ENCODE results near the gene MYO1A. TPM values are rescaled to one million over a fixed set of nuclear protein-coding genes. Genes with fewer than 3 reads are reported as not detected.
"Not testable (repeated sequence)": the region's sequence is repeated elsewhere in the genome, so short reads cannot be mapped to it uniquely, and the experiment has no call there.

MYO1A gene
- total RNA-seq, 2 experiments from 2014 or later: 1.4 to 2.9 TPM

DNA sequence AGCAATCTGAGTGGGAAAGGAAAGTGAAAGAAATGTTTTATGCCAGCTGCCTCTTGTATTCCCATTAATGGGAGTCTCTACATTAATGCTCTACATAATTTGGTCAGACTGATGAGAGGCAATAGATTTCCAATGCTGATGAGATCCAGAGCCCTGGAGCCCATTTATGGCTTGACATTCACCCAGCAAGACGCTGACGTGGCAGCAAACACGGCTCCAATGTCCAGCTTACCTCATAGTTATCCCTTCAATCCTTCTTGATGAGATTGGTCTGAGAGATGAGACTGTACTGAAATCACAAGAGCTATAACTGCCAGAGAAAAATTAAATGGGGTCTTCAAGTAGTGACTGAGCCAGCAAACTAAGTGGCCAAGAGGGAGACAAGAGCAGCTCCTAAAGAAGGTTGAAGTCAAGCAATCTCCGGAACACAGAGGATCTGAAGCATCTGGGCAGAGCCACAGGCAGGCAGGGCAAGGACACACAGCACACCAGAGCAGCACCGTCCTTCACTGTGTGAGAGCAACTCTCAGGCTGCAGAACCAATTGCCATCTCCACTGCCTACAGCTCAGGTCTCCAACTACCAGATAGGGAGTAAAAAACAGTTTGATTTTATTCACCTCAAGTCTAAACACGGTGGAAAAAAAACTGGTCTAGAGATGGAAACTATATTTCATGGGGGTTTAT, 7.3 kb upstream of the MYO1A start:
- Mint-ChIP-seq H3K27ac (no peak overlapping the region), H3K36me3 (ENCODE audit: low read depth) (peaks cover 71% of the 10 kb centered on the region)
- CTCF ChIA-PET: interaction anchor here (1.3 to 2.4 kb wide), 4 partner anchors 9 to 55 kb away, joined by 3 to 6 read pairs (median 4); no protein-coding TSS in a partner anchor

DNA sequence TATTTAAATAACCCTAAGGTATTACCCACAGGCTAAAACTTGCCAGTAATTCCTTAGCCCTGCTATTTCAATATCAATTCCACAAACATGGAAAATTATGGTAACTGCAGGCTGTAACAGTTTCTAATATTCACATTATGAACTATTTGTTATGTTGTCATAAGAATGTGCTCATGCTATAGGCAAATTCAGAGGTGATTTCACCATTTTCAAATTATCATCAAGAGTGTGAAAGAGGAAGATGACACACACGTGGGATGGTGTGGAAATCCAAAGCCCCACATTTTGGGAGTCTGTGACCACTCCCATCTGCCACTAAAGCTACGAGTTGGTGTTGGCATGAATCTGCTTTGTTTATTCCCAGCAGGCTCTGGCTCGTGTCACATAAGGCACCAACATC, 5.9 kb upstream of the MYO1A start:
- no peak overlapping the region for H3K27ac Mint-ChIP-seq
- ChIA-PET POLR2A (no interaction called here), CTCF (interaction anchor here (0.6 kb wide), 1 partner anchor 382 kb away, joined by 3 read pairs; no protein-coding TSS in a partner anchor)
- no peak overlapping the region for H3K4me3 Mint-ChIP-seq
- H3K27me3 Mint-ChIP-seq: no peaks in the 10 kb centered on the region
- no peaks in the 10 kb centered on the region for H3K9me3 Mint-ChIP-seq
- no peak for DNase-seq
- H3K4me1 Mint-ChIP-seq: peaks cover 10% of the 10 kb centered on the region
- peaks cover 65% of the 10 kb centered on the region for H3K36me3 Mint-ChIP-seq (ENCODE audit: low read depth)

More for the DNA sequence above, 7.3 kb upstream of the MYO1A start:
- no peak for DNase-seq
- POLR2A ChIA-PET: no interaction called here
- Mint-ChIP-seq H3K4me3 (no peak overlapping the region), H3K9me3 (no peaks in the 10 kb centered on the region), H3K27me3 (no peaks in the 10 kb centered on the region), H3K4me1 (peaks cover 12% of the 10 kb centered on the region)

DNA sequence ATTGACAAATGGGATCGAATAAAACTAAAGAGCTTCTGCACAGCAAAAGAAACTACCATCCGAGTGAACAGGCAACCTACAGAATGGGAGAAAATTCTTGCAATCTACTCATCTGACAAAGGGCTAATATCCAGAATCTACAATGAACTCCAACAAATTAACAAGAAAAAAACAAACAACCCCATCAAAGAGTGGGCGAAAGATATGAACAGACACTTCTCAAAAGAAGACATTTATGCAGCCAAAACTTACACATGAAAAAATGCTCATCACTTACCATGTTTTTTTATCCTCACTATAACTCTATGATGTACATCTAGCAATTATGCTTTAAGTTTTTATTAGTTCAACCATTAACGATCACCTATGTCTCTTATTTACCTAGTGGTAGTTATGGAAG, 4.0 kb upstream of the MYO1A start:
- H3K27ac Mint-ChIP-seq, CTCF ChIA-PET, H3K4me1 Mint-ChIP-seq, H3K27me3 Mint-ChIP-seq, DNase-seq, POLR2A ChIA-PET, H3K9me3 Mint-ChIP-seq, H3K4me3 Mint-ChIP-seq: not testable (repeated sequence)
- peaks cover 50% of the 10 kb centered on the region for H3K36me3 Mint-ChIP-seq (ENCODE audit: low read depth)

DNA sequence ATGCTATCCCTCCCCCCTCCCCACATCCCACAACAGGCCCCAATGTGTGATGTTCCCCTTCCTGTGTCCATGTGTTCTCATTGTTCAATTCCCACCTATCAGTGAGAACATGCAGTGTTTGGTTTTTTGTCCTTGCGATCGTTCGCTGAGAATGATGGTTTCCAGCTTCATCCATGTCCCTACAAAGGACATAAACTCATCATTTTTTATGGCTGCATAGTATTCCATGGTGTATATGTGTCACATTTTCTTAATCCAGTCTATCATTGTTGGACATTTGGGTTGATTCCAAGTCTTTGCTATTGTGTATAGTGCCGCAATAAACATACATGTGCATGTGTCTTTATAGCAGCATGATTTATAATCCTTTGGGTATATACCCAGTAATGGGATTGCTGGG, 3.2 kb upstream of the MYO1A start:
- POLR2A ChIA-PET, H3K27me3 Mint-ChIP-seq, H3K4me3 Mint-ChIP-seq, H3K27ac Mint-ChIP-seq, H3K9me3 Mint-ChIP-seq, DNase-seq: not testable (repeated sequence)
- peaks cover 13% of the 10 kb centered on the region for H3K4me1 Mint-ChIP-seq
- CTCF ChIA-PET: interaction anchor here (1.5 to 1.8 kb wide), 2 partner anchors 9 to 36 kb away, joined by 5 read pairs; partner anchors contain the start of gene TAC3
- H3K36me3 Mint-ChIP-seq (ENCODE audit: low read depth): peaks cover 42% of the 10 kb centered on the region

DNA sequence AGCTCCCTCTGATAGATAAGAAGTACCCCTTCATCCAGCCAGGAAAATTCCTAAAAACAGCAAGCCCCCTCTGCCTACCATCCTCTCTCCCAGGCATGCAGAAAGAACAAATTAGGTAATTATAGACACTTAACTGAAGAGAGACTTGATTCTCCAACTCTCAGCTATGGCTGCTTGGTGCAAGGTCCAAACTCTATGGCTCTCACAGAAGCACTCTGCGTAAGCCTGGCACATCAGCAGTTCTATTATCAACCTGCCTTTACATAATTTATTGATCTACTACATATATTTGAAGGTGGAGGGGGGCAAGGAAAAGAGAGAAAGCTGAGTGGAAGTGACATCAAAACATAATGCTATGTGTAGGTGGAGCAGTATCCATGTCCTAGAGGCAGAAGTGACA, 1.1 kb upstream of the MYO1A start:
- ChIA-PET POLR2A (no interaction called here), CTCF (interaction anchor here (0.9 to 2.3 kb wide), 7 partner anchors 9 to 61 kb away, joined by 3 to 5 read pairs (median 4); no protein-coding TSS in a partner anchor)
- no peaks in the 10 kb centered on the region for H3K9me3 Mint-ChIP-seq
- DNase-seq: no peak
- no peaks in the 10 kb centered on the region for H3K27me3 Mint-ChIP-seq
- H3K4me3 Mint-ChIP-seq: no peak overlapping the region
- H3K4me1 Mint-ChIP-seq: peaks cover 34% of the 10 kb centered on the region
- peaks cover 27% of the 10 kb centered on the region for H3K36me3 Mint-ChIP-seq (ENCODE audit: low read depth)
- H3K27ac Mint-ChIP-seq: no peak overlapping the region

DNA sequence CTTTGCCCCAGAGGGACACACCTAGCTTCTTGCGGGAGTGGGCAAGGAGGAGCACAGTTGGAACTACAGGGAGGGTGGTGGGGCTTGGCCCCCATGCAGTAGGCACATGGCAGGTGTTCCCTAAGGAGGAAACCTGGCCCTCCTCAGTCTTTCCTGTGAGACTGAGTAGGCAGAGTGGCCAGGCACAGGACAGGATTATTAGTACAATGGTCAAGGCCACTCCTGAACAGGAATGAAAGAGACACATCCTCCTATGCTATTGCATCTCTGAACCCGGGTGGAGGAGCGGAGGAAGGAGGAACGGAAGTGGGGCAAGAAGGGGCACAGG, 846 bp downstream of the MYO1A start:
- Mint-ChIP-seq H3K36me3 (ENCODE audit: low read depth) (peaks cover 16% of the 10 kb centered on the region), H3K4me3 (no peak overlapping the region), H3K27me3 (no peaks in the 10 kb centered on the region), H3K4me1 (peaks cover 43% of the 10 kb centered on the region), H3K27ac (no peak overlapping the region), H3K9me3 (no peaks in the 10 kb centered on the region)
- no peak for DNase-seq
- ChIA-PET CTCF (interaction anchor here (1.1 to 4.1 kb wide), 5 partner anchors 11 to 124 kb away, joined by 3 to 31 read pairs (median 10); no protein-coding TSS in a partner anchor), POLR2A (no interaction called here)

DNA sequence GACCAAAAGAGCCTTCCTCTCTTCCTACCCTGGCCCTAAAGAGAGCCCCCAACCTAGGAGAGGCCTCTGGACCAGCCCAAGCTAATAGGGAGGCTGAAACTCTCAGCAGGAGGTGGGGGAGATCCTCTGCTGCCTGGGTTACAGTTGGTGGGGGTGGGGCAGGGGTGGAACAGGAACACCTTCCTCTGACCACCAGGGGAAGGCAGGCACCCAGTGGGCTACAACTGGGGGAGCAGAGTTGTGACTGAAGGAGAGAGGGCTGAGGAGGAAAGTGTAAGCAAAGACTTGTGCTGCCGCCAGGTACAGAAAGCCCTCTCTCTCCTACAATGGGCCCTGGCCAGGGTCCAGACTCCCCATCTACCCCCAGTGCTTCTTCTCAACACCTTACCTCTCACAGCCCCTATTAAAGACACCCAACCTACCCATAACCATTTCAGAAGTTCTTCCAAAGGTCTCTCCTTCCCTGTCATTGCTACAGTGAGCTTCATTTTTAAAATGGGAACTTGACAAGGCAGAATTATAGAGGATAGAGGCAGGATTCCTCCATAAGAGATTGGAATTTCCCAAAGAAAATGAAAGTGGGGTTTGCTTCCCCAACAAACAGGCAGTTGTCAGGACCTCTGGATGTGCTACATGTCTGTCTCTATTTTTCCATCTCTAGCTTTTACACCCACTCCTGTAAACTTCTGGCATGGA, 1.4 kb downstream of the MYO1A start:
- Mint-ChIP-seq H3K4me1 (peaks cover 39% of the 10 kb centered on the region), H3K4me3 (no peak overlapping the region), H3K27ac (peak overlapping the region; percentile 12), H3K36me3 (ENCODE audit: low read depth) (peaks cover 11% of the 10 kb centered on the region), H3K27me3 (no peaks in the 10 kb centered on the region), H3K9me3 (no peaks in the 10 kb centered on the region)
- CTCF ChIA-PET: interaction anchor here (0.6 to 4.1 kb wide), 14 partner anchors 9 to 125 kb away, joined by 3 to 31 read pairs (median 4); no protein-coding TSS in a partner anchor
- no peak for DNase-seq
- POLR2A ChIA-PET: interaction anchor here (0.8 kb wide), 1 partner anchor 33 kb away, joined by 3 read pairs; no protein-coding TSS in a partner anchor

DNA sequence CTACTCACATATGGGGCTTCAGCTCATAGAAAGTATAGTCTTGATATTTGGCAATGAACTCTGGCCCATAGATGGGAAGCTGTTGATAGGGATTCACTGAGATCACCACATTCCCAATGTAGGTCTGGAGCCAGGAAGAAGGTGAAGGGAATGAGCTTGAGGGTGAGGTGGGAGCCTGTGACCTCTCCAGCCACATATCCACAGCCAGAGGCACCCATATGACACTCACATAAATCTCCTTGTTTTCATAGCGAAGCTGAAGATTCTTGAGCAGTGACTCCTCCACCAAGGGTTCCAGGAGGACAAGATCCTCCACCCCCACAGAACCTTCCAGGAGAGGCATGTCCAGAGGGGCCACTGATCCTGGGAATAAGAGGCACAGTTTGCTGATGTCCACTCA, 1.9 kb downstream of the MYO1A start:
- CTCF ChIA-PET: interaction anchor here (0.6 to 4.1 kb wide), 16 partner anchors 10 to 126 kb away, joined by 3 to 31 read pairs (median 4); no protein-coding TSS in a partner anchor
- H3K27me3 Mint-ChIP-seq: no peaks in the 10 kb centered on the region
- H3K9me3 Mint-ChIP-seq: no peaks in the 10 kb centered on the region
- peak overlapping the region; percentile 85 for H3K27ac Mint-ChIP-seq
- DNase-seq: no peak
- peaks cover 5% of the 10 kb centered on the region for H3K36me3 Mint-ChIP-seq (ENCODE audit: low read depth)
- POLR2A ChIA-PET: interaction anchor here (0.8 to 1.2 kb wide), 2 partner anchors 32 to 50 kb away, joined by 3 to 4 read pairs; no protein-coding TSS in a partner anchor
- peaks cover 38% of the 10 kb centered on the region for H3K4me1 Mint-ChIP-seq
- H3K4me3 Mint-ChIP-seq: peak overlapping the region; percentile 8

DNA sequence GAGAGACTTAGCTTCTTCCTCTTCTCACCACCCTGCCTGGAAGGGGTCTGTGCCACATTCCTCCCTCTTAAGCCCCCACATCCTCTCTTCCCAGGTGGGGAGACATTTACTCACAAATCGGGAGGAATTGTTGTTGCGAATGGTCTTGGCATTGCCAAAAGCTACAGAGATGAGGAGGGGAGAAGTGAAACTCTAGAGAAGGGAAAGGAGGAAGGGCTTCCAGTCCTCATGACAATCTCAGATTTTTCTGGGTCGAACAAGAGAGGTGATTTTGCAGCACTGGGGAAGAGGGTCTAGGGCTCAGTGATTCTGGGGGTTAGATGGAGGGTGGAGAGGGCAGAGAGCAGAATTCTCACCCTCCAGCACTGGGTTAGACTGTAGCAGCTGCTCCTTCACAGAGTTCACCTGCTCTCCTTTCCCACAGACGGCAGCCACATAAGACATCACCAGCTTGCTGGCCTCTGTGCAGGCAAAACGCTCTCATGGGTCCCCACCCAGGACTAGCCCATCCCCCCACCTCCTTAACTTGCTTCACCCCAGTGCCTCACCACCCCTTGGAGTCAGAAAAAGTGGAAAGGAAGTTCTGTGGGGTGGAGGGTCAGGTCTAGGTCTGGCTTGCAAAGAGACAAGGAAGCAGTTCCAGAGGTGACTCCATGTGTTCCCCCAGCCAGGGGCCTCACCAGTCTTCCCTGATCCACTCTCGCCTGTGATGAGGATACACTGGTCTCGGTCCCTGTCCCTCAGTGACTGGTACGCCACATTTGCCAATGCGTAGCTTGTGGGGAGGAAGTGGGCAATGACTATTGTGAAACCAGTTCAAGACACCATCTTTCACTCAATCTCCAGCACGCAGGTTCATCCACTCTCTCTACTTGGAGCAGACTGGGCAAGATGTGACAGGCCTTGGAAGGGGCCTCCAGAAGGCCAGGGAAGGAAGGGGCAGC, 2.7 kb downstream of the MYO1A start:
- Mint-ChIP-seq H3K9me3 (no peaks in the 10 kb centered on the region), H3K36me3 (ENCODE audit: low read depth) (peaks cover 2% of the 10 kb centered on the region), H3K4me3 (peak overlapping the region; percentile 8), H3K27ac (peak overlapping the region; percentile 85), H3K27me3 (no peaks in the 10 kb centered on the region), H3K4me1 (peaks cover 38% of the 10 kb centered on the region)
- CTCF ChIA-PET: interaction anchor here (0.6 to 4.1 kb wide), 18 partner anchors 10 to 289 kb away, joined by 3 to 31 read pairs (median 4); no protein-coding TSS in a partner anchor
- POLR2A ChIA-PET: interaction anchor here (0.8 to 1.2 kb wide), 2 partner anchors 32 to 50 kb away, joined by 3 to 4 read pairs; no protein-coding TSS in a partner anchor
- peak; percentile 71 for DNase-seq

DNA sequence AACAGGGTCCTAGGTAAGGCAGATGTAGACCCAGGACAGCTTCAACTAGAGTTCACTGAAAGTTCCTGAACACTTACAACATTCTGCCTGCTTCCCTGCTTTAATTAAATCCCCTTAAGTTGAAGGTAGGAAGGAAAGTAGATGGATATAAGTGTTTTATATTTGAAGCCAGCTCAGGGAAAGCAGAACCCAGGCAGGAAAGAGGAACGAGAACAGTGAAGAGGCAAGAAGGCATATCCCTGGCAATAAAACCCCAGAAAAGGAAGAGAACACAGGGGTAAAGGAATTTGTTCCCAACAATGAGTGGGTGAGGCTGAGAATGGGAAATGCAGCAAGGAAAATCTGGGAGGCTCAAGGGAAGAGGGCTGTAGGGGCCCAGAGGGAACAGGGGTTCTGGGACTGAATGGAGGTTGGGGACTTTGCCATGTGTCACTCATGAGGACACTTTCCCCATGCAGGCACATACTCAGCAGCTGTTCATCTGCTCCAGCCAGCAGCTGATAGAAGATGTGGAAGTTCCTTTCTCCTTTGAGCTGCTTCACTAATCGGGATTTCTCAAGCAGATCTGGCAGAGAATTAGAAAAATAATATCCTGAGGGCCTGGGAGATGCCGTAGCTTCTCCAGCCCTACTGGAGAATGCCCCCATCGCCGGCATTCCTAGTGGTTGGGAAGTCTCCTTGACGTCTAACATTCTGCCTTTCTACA, 3.7 kb downstream of the MYO1A start:
- H3K4me3 Mint-ChIP-seq: no peak overlapping the region
- H3K27ac Mint-ChIP-seq: peak overlapping the region; percentile 85
- H3K9me3 Mint-ChIP-seq: no peaks in the 10 kb centered on the region
- CTCF ChIA-PET: interaction anchor here (0.8 to 4.1 kb wide), 7 partner anchors 11 to 288 kb away, joined by 3 to 31 read pairs (median 4); no protein-coding TSS in a partner anchor
- POLR2A ChIA-PET: no interaction called here
- no peak for DNase-seq
- H3K27me3 Mint-ChIP-seq: peaks cover 1% of the 10 kb centered on the region
- H3K36me3 Mint-ChIP-seq (ENCODE audit: low read depth): peaks cover 2% of the 10 kb centered on the region
- peaks cover 38% of the 10 kb centered on the region for H3K4me1 Mint-ChIP-seq

DNA sequence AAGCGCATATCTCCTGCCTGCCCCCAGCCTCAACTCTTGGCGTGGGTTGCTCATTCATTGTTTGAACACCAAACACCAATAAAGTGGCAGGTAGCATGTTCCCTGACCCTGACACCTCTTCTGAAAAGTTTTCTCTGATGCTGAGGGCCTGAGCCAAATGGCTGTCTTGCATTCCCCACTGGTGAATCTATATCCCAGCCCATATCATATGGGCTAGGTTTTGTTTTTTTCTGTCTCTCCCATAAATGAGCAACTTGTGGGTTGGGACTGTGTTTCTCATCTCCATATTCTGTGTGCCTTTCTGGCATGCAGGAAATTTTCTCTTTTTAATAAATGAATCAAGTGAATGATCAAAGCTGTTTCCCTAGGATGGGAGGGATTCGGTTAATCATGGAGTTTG, 5.0 kb downstream of the MYO1A start:
- peaks cover 38% of the 10 kb centered on the region for H3K4me1 Mint-ChIP-seq
- CTCF ChIA-PET: no interaction called here
- POLR2A ChIA-PET: no interaction called here
- H3K36me3 Mint-ChIP-seq (ENCODE audit: low read depth): peaks cover 2% of the 10 kb centered on the region
- H3K9me3 Mint-ChIP-seq: no peaks in the 10 kb centered on the region
- H3K4me3 Mint-ChIP-seq: no peak overlapping the region
- no peak for DNase-seq
- H3K27me3 Mint-ChIP-seq: peaks cover 3% of the 10 kb centered on the region
- no peak overlapping the region for H3K27ac Mint-ChIP-seq

DNA sequence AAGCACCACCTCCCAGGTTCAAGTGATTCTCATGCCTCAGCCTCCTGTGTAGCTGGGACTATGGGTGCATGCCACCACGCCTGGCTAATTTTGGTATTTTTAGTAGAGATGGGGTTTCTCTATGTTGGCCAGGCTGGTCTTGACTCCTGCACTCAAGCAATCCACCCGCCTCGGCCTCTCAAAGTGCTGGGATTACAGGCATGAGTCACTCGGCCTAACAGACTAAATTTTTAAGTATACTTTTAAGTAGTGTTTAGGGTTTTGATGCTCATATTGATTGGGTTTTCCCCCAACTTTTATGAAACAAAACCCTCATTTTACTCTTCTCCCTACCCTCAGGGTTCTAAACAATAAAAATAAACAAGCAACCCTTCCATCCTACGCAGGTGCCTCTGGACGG, 5.5 kb downstream of the MYO1A start:
- POLR2A ChIA-PET: no interaction called here
- DNase-seq: no peak
- CTCF ChIA-PET: no interaction called here
- Mint-ChIP-seq H3K27me3 (peaks cover 3% of the 10 kb centered on the region), H3K9me3 (no peaks in the 10 kb centered on the region), H3K27ac (no peak overlapping the region), H3K4me3 (no peak overlapping the region), H3K4me1 (peaks cover 38% of the 10 kb centered on the region), H3K36me3 (ENCODE audit: low read depth) (peaks cover 2% of the 10 kb centered on the region)
